ENCODE results near the gene ARHGEF7.

- TF ChIP-seq, protein P1, sequence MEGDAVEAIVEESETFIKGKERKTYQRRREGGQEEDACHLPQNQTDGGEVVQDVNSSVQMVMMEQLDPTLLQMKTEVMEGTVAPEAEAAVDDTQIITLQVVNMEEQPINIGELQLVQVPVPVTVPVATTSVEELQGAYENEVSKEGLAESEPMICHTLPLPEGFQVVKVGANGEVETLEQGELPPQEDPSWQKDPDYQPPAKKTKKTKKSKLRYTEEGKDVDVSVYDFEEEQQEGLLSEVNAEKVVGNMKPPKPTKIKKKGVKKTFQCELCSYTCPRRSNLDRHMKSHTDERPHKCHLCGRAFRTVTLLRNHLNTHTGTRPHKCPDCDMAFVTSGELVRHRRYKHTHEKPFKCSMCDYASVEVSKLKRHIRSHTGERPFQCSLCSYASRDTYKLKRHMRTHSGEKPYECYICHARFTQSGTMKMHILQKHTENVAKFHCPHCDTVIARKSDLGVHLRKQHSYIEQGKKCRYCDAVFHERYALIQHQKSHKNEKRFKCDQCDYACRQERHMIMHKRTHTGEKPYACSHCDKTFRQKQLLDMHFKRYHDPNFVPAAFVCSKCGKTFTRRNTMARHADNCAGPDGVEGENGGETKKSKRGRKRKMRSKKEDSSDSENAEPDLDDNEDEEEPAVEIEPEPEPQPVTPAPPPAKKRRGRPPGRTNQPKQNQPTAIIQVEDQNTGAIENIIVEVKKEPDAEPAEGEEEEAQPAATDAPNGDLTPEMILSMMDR (IDR thresholded peaks at IDR 0.05): no peak
- TF ChIP-seq ZFX (IDR thresholded peaks at IDR 0.05; ENCODE audit: borderline replicate concordance): no peak
Observed at GRCh38 chr13:111261326-111261725, 146.2 kb downstream of the ARHGEF7 start.
